GM12874 (cell line): ENCODE data around the gene ZNF675.

Source experiments
- CTCF ChIP-seq: IDR thresholded peaks from 2 replicates; pipeline ENCODE4 v1.5.1; 2011; ENCODE audit warnings: low read depth, mild to moderate bottlenecking, control low read depth, low read length, moderate library complexity; ENCODE audit not compliant: insufficient read depth

ZNF675 gene

DNA sequence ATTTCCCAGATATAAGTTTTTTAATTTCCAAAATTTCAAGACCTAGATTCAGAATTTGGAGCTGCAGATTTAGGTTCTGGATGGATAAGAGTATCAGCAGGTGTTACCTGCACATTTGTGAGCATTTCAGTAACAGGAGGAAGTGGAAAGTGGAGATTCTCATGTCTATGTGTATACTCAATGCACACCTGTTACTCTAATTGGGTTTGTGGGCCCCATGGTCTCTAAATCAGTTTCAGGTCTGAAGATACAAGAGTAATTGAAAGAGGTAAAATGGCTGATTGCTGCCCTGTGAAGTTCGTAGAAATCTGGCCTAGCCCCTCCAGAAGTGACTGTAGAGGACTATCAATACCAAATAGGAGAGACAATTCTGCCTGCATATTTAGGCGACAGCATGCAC is 13.9 kb downstream of the ZNF675 start:
- TF ChIP-seq CTCF = no peak

DNA sequence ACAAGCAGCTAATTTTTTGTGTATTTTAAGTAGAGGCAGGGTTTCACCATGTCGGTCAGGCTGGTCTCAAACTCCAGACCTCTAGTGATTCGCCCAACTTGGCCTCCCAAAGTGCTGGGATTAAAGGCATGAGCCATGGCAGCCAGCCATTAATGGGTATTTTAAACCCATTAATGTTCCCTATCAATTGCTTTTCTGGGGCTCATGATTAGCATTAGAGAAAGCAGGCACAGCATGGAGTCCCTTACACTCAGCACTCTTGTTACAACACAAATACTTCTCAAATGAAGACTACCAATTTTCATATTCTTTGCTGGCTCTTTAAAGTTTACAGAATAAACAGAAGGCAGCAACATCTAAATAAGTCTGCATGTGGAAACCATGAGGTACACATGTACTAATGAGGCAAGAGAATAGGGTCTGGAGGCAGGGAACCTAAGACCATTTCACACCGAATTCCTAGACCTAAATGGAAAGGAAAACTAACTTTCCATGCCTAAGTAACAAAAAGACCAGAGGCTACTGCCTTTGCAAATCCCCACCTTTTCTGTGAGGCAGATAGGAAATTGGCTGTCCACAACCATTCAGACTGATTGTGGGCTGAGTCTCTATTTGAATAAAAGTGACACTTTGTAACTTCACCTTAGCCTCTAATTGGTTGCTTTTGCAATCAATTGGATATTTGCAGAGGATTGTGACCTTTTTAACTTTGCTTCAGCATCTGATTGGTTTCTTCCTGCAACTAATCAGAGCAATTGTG is 21.2 kb downstream of the ZNF675 start:
- no peak for TF ChIP-seq CTCF
